GM19397 (cell line): ENCODE measurements around the gene PAQR4.

Experiments used
- ATAC-seq: cut with Tn5 transposase; IDR thresholded peaks from one replicate; pipeline ENCODE4 v1.9.1; 2021; ENCODE audit warnings: mild to moderate bottlenecking, moderate library complexity; ENCODE audit not compliant: unreplicated experiment

PAQR4 gene

DNA sequence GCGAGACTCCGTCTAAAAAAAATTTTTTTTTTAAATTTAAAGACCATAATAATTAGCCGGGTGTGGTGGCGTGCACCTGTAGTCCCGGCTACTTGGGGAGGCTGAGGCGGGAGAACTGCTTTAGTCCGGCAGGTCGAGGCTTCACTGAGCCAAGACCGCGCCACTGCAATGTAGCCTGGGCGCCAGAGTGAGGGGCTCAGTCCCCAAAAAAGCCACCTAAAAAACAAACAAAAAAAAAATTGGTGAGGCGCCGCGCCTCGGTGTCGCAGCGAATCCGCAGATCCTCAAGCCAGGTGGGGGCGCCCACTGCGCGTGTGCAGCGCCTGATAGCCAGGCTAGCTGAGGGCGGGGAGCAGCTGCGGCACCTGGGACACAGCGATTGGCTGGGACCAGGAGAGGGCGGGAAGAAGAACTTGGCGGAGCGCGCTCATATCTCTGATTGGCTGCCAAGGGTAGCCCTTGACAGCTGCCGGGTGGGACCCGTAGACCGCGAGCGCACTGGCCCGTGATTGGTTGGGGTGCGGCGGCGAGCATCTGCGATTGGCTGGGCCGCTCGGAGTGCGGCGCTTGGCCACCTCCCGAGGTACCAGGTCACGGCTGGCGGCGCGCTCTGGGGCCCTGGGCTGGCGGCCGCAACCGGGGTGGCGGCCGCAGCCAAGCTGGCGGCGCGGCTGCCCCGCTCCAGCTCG is 34.6 kb downstream of the PAQR4 start:
- ATAC-seq: peak; percentile 91

DNA sequence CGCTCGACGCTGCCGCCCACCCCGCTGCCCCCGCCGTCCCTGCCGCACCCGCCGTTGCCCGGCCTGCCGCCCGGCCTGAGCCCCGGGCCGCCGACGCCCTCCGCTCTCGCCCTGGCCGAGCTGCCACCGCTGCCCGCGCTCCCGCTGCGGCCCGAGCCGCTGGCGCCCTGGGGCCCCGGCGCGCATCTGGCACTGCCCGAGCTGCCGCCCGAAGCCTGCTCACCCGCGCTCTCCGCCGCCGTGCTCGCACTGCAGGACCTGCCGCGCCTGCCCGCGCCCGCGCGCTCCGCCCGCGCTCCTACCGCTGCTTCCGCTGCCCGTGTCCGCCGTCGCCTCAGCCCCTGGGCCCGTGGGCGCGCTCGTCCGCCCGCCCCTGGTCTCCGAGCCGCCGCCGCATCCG is 35.2 kb downstream of the PAQR4 start:
- ATAC-seq: peak; percentile 10

DNA sequence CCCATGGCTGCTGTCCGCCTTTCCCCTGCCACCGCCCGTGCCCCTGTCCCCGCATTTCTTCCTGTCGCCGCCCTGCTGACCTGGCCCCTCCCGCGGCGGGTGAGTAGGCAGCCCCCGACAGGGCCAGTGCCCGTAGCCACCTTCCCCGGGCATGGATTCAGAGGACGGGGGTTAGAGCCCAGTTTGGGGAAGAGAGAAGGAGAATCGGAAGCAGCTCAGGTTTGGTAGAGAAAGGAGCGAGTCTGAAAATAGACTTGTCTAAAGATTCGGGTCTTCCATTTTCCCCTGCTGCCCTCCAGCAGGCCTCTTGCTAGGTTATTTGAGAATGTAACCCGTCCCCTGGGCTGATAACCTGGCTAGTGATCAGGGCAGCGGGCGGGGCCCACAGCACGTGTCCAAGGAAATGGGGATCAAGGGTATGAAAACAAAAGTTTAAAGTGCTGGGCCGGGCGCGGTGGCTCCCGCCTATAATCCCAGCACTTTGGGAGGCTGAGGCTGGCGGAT is 35.7 kb downstream of the PAQR4 start:
- ATAC-seq: no peak

DNA sequence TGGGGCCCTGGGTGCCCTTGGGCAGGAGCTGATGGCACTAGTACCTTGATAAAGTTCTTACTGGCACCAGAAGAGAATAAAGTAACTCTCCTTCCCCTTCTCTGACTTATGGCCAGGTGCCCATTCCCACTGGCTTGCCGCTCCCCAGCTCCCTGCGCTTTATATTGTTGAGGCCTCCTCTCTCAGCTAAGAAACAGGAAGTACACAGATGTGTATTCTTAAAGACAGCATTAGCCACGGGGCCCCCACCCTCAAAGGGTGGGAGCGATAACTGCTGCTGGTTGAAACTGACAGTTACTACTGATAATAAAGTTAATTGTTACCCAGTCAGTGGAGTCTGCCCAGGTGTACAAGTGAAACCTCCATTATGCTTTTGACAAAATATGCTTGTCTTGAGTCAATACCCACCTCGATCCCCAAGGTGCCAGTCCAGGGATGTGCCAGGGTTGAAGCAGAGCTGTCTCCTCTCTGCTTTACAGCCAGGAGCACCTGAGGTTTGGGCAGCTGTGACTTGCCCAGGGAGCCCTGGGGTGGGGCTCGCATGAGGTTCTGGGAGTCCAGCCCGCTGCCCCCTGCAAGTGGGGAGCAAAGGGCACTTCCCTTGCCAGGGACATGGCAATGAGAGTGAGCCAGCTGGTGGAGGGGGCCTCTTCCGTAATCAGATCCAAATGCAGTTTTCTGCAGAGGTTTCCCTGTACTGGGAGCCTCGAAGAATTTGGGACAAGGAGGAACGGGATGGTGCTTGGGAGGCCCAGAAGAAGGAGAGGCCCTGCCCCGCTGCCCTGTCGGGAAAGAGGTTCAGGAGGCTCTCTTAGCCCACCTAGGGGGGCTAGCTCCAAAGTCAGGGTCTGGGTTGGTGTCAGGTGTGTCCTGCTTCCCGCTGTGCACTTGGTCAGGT is 38.2 kb downstream of the PAQR4 start:
- no peak for ATAC-seq

DNA sequence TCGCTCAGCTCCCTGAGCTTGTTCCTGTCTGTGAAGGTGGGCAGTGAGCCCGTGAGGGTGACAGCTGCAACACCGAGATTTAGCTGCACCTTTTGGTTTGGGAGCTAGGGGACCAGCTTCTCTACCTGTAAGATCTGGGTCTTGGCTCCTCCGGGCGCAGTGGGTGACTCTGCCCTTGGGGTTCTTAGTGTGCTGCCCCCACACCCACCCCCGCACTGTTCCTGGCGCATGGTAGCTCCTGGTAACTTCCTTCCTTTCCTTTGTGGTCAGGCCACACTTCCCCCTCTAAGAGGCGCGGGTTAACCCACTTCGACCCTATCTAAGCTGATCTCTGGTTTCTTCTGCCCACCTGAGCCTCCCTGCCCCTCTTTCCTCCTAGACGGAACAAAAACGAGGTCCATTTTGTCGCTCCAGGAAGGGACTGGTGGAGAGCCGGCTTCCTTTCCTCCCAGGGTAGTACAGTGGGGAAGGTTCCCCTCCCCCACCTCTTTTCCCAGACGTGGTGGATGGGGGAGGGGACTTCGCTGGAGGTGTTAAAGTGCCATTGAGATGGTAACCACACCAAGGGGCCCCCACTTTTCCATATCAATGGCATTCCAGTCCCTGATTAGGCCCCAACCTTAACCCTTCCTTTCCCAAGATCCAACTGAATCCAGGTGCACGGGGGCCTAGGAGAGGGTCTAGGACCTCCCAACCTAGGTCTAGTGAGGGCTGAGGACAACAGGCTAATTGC is 39.0 kb downstream of the PAQR4 start:
- no peak for ATAC-seq

DNA sequence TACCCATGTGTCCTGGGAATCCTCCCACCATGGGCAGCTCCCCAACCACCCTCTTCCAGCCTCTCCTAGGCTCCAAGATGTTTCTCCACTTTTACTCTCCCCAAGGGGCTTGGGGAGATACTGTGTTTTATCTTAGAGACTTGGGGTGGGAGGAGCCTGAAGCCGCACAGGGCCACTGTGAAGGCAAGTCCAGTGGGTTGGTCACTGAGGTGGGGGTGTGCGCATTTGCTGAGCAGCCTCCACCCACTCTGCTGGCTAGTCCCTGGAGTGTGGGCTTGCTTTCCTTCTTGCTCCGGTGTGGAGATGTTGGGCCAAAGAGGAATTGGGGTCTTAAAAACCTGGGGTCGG is 39.5 kb downstream of the PAQR4 start:
- ATAC-seq: no peak

DNA sequence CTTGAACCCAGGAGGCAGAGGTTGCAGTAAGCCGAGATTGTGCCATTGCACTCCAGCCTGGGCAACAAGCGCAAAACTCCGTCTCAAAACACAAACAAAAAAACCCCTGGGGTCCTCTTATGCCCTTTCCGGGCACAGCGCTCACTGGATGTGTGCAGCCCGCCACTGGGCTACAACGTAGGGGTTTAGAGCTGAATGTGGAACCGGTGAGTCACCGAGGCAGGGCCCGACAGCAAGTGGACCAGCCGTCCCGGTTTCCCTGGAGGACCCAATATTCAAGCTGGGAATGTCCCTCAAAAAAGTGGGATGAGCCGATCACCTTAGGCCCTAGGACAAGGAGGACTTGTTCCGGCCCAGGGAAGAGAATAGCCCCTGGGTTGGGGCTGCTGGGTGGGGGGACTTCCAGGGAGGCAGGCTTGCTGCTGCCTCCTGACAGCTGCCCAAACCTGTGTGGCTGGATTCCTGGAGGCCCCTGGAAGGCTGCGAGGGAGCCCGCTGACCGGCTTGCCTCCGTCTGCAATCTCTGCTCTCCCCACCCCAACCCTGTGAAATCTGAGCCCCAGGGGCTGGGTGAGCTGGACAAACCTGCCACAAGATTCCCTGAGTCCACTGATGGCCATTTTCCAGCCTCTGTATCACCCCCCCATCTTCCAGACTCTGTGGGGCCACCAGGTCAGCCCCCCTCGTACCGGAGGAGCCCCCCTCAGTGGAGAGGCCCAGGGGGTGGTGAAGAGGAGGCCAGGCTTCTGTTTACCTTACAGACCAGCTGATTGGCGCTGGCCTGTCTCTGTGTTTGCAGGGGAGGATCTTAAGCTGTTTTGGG is 40.6 kb downstream of the PAQR4 start:
- ATAC-seq: no peak

DNA sequence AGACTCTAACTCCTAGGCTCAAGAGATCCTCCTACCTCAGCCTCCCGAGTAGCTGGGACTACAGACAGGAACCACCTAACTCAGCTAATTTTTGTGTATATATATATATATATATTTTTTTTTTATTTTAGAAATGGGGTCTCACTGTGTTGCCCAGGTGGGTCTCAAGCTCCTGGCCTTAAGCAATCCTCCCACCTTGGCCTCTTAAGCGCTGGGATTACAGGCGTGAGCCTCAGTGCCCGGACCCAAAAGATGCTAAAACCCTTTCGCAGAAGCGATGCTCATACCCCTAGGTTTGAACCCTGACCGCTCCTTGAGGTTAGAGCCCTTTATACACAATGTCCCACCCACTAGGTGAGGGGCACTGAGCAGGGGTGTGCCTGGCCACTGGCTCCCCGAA is 41.4 kb downstream of the PAQR4 start:
- ATAC-seq: no peak

DNA sequence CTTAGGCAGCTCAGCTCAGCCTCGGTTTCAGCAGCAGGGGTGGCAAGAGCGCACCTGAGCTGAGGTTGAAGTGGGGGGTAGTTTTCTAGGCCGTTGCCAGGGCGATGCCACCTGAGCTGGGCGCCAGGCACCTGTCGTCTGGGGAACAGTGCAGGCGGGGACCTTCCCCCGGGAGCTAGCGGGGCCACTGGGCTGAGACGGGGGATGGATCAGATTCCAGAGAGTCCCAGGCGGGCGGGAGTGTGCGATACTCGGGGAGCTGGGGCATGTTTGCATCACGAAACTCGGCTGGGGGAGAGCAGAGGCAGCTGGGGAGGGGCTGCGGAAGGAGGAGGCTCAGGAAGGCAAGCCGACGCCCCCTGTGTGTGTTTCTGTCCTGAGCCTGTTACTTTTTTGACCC is 43.1 kb downstream of the PAQR4 start:
- no peak for ATAC-seq

DNA sequence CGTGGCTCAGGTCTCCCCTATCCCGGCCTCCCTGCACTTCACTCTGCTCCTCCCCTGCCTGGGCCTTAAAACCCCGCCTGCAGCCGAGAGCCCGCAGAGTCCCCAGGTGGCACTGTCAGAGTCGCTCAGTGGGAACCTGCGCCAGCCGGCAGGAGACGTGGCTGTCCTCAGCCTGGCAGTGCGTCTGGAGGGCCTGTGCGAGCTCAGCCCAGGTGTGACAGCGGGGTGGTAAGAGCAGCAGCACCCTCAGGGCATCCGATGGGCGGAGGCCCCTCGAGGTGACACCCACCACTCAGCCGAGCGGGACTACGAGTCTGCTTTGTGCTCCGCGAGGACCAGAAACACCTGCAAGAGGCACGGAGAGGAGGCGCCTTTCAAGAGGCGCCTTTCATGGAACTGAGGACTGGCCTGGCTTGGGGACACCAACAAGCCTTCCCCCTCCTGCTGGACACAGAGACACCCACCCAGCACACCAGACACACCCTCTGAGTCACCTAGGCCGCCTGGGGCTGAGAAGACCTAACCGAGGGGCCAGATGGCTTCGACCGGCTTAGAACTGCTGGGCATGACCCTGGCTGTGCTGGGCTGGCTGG is 43.8 kb downstream of the PAQR4 start, which contains the start of gene CLDN9:
Gene CLDN9, plus strand, starts transcription at position 96 of the 593 bp plus-strand sequence. Its CDS starts 440 bp downstream, at position 536.
- no peak for ATAC-seq

DNA sequence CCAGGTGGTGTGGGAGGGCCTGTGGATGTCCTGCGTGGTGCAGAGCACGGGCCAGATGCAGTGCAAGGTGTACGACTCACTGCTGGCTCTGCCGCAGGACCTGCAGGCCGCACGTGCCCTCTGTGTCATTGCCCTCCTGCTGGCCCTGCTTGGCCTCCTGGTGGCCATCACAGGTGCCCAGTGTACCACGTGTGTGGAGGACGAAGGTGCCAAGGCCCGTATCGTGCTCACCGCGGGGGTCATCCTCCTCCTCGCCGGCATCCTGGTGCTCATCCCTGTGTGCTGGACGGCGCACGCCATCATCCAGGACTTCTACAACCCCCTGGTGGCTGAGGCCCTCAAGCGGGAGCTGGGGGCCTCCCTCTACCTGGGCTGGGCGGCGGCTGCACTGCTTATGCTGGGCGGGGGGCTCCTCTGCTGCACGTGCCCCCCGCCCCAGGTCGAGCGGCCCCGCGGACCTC is 44.4 kb downstream of the PAQR4 start:
- no peak for ATAC-seq

DNA sequence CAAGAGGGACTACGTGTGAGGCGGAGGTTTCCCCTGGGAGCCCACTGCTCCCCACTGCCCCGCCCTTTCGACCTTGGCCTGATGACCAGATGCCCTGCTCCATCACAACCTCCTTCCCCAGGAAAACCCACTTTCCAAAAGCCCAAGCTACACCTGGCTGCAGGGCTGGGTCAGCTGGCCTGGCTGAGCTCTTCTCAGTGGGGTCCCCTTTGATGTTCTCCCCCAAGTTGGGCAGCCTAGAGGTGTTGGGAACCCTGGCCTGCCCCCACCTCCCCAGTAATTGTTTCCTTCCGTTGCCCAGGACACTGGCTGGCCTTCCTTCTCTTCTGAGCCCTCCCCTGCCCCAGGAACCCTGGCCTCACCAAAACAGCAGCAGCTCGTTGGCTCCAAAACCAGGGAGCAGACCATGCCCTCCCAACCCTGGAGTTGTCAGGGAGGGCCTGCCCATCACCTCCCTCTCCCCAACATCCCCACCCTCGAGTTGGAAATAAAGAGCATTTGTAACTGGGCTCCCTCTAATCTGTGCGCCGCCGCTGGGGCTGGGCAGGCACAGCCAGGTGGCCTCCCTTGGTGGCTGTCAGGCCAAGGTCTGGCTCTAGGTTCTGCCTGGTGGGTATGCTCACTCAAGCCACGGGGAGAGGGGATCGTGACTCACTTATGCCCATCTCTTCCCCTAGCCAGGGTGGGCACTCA is 45.0 kb downstream of the PAQR4 start:
- no peak for ATAC-seq

DNA sequence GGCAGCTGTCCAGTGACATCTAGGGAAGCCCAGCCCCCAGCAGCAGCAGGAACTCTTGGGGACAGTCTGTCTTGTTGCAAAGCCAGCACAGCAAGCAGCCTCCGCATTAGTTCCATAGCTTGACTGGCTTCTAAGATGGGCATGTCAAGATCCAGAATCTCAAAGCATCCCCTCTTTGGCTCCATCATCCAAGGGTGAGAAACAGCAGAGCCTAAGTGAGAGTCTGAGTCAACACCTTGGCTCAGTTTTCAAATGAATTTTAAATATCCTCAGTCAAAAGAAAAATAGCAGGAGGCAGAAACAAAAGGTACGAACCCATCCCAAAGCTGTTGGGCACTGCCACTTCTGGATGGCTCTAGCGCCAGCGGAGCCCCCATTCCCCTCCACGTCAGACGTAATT is 45.8 kb downstream of the PAQR4 start:
- no peak for ATAC-seq

DNA sequence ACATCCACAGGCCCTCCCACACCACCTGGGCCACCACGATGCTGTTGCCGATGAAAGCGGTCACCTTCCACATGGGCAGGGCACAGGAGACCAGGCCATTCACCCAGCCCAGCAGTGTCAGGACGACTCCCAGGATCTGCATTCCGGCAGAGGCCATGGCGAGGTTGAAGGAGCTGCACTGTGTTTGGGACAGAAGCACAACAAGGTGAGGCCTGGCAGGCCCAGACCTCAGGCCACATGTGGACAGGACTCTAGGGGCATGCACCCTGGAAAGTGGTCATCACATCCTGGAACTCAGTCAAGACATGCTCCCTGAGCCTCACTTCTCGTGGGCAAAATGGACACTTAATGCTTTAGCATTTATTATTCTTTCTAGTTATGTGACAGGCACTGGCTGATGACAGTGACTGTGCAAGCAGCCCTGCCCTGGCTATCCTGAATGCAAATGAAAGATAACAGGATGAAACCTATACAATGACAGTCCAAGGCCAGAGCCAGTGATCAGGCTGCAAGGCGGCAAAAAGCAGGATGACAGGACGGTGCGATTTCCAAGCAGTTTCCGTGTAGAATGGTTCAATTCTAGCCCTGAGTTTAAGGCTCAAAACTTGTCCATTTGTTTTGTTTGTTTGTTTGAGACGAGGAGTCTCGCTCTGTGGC is 46.8 kb downstream of the PAQR4 start:
- ATAC-seq: no peak

DNA sequence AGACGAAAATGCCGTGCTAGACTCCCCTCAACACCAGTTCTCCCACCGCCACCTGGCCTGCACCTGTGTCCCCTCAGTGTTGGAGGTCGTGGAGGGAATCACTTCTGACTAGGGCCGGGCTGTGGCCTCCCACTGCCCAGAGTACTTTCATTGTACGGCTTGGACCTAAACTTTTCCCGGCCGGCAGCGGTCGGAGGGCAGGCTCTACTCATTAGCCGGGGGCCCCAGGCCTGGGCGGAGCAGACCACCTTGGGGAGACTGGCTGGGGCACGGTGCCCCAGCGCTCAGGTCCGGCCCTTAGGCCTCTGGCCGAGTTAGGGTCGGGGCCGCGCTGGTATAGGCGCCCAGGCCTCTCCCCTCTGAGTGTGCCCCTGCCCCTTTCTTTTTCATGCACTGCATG is 48.2 kb downstream of the PAQR4 start:
- ATAC-seq: no peak

DNA sequence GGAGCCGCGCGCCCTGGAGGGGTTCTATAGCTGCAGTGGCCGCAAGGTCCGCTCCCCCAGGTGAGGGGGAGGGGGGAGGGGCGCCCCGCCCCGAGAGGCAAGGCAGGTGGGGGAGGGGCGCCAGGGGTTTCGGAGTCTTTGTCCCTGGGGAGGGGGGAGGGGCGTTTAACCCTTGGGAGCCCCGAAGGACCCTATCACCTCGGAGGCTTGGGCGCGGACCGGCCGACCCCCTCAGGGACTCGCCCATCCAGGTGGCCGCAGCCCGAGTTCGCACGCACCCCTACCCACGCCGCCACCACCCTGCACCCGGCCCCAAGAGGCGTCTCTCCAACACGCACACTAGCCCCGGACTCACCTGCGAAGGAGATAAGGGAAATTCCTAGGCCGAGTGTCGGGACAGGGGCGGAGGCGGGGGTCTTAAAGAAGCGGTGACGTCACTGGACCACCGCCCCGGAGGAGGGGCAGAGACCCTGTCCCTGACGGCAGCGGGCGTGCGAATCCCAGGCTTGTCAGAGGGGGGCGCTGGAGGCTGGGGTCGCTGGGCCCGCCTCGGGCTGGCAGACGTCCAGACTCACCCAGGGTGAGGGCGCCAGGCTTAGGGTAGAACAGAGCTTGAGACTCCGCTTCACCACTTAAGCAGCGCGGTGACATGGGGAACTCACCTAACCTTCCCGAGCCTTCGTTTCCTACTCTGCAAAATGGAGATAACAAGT is 48.8 kb downstream of the PAQR4 start, which contains the start of gene CLDN6:
Gene CLDN6, minus strand, starts transcription at position 390 of the 713 bp plus-strand sequence. CDS start 2,162 bp downstream, outside the sequence.
- no peak for ATAC-seq

DNA sequence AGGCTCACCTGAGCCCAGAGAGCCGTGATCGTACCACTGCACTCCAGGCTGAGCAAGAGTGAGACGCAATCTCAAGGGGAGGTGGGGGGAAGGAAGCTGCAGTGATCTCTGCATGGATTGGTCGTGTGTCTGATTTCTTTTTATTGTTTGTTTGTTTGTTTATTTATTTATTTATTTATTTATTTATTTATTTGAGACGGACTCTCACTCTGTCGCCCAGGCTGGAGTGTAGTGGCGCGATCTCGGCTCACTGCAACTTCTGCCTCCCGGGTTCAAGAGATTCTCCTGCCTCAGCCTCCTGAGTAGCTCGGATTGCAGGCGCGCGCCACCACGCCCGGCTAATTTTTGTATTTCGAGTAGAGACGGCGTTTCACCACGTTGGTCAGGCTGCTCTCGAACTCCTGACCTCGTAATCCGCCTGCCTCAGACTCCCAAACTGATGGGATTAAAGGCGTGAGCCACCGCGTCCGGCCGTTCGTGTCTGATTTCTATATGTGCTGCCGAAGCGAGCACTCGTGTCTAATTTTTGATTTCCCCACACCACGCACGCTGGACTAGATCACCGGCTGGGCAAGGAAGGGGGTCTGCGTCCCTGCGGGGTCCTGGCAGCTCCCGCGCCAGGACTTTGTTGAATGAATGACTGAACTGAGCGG is 50.6 kb downstream of the PAQR4 start:
- ATAC-seq: no peak

DNA sequence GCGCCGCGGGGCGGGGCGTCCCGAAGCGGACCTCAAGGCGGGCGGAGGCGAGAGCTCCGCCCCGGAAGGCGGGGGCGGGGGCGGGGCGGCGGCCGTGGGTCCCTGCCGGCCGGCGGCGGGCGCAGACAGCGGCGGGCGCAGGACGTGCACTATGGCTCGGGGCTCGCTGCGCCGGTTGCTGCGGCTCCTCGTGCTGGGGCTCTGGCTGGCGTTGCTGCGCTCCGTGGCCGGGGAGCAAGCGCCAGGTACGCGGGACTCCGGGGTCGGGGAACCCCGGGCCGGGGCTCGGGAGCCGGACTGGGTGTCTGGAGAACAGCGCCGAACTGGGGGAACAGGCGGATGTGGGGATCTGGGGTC is 51.1 kb downstream of the PAQR4 start, which contains the start of gene TNFRSF12A:
Gene TNFRSF12A, plus strand, starts transcription at position 122 of the 357 bp plus-strand sequence. Its CDS starts 30 bp downstream, at position 152.
- peak; percentile 26 for ATAC-seq
